GM12878 (cell line): ENCODE results near the gene DNAAF1. TPM values are rescaled to one million over a fixed set of nuclear protein-coding genes. Genes with fewer than 3 reads are reported as not detected.

Experiments
- ATAC-seq: fragments of 200-7000 bp; cut with Tn5 transposase; 3 replicates; pipeline ENCODE4 v1.9.1; 2020; ENCODE audit warnings: mild to moderate bottlenecking, moderate library complexity
- BruUV-seq: library from RNA; stranded (reverse); fragments of 400-500 nt; replicated peaks from 2 replicates; lab custom pipeline; 2021; lab: Mats Ljungman, UMichigan
- CTCF ChIA-PET: fragments of 300-600 bp; sonication (Branson Sonifier 250); formaldehyde crosslinking; extraction: SDS; loops from one replicate; lab custom pipeline; 2021; ENCODE audit warnings: inconsistent platforms; lab: Yijun Ruan, JAX
- POLR2A ChIA-PET: fragments of 350-600 bp; formaldehyde crosslinking; extraction: SDS; loops from one replicate; lab custom pipeline; 2021; ENCODE audit warnings: inconsistent platforms; lab: Charles Lee
- RAD21 ChIA-PET: fragments of 300-600 bp; sonication (Branson Sonifier 250); formaldehyde crosslinking; loops from one replicate; lab custom pipeline; 2023; ENCODE audit warnings: antibody characterized with exemption; ENCODE audit not compliant: unreplicated experiment; lab: Charles Lee
- SMC1A ChIA-PET: fragments of 300-600 bp; sonication (Branson Sonifier 250); formaldehyde crosslinking; loops from one replicate; lab custom pipeline; 2023; ENCODE audit not compliant: unreplicated experiment, uncharacterized antibody; lab: Charles Lee
- DNase-seq: peaks from one replicate; pipeline ENCODE4 v3.0.0-alpha.2; 2011; ENCODE audit warnings: low read depth, low spot score
- FAIRE-seq: peaks from 3 replicates; lab custom pipeline; 2011; peaks lifted over from hg19 to GRCh38; lab: Jason Lieb, UNC
- H2AFZ ChIP-seq: 2 replicates; pipeline ENCODE4 v1.6.0; 2011; ENCODE audit warnings: low read depth, low read length, control low read depth; ENCODE audit not compliant: control insufficient read depth
- H3K27ac ChIP-seq: 2 replicates; pipeline ENCODE4 v1.5.1; 2011; ENCODE audit warnings: control low read depth; ENCODE audit not compliant: control insufficient read depth, insufficient read depth
- H3K27me3 ChIP-seq, 2 experiments: replicated peaks in 1 of 2; 2 replicates each; pipeline versions ENCODE4 v1.6.0 to v1.6.1; 2011; ENCODE audit warnings: low read length in 1 of 2; ENCODE audit not compliant: control insufficient read depth in 2 of 2, insufficient read depth in 2 of 2
- H3K36me3 ChIP-seq, 2 experiments: 2 replicates each; pipeline ENCODE4 v1.5.1; 2011; ENCODE audit warnings: low read length in 1 of 2; ENCODE audit not compliant: control insufficient read depth in 2 of 2, insufficient read depth in 2 of 2
- H3K4me1 ChIP-seq: 2 replicates; pipeline ENCODE4 v1.6.1; 2011; ENCODE audit warnings: mild to moderate bottlenecking, low read length, moderate library complexity, mixed read lengths; ENCODE audit not compliant: control insufficient read depth, insufficient read depth
- H3K4me2 ChIP-seq: 2 replicates; pipeline ENCODE4 v1.6.0; 2011; ENCODE audit warnings: control low read depth; ENCODE audit not compliant: control insufficient read depth, insufficient read depth
- H3K4me3 ChIP-seq: fragments of 200-600 bp; sonication (generic); 2 replicates; pipeline ENCODE4 v1.5.1; 2016
- H3K79me2 ChIP-seq: 2 replicates; pipeline ENCODE4 v1.6.0; 2011; ENCODE audit warnings: low read length; ENCODE audit not compliant: control insufficient read depth, insufficient read depth
- H3K9ac ChIP-seq: 2 replicates; pipeline ENCODE4 v1.8.0; 2011; ENCODE audit warnings: low read length, control low read depth, mixed read lengths; ENCODE audit not compliant: control insufficient read depth, insufficient read depth
- H3K9me3 ChIP-seq: replicated peaks from 3 replicates; pipeline ENCODE4 v1.5.1; 2011; ENCODE audit warnings: mild to moderate bottlenecking, low read length; ENCODE audit not compliant: control insufficient read depth, insufficient read depth
- H4K20me1 ChIP-seq: 2 replicates; pipeline ENCODE4 v1.6.0; 2011; ENCODE audit not compliant: control insufficient read depth, insufficient read depth
- CEBPB ChIP-seq, 2 experiments: fragments of 150-350 bp in 1 of 2; IDR thresholded peaks; 2 replicates each; pipeline ENCODE4 v1.6.1; 2012 to 2014; ENCODE audit warnings: low read depth in 2 of 2, low read length in 2 of 2, borderline replicate concordance in 1 of 2, inconsistent platforms in 1 of 2
- HDAC2 ChIP-seq: fragments of 200-600 bp; sonication (generic); IDR thresholded peaks from 2 replicates; pipeline ENCODE4 v1.6.1; 2017
- IRF5 ChIP-seq: fragments of 450-650 bp; IDR thresholded peaks from 2 replicates; pipeline ENCODE4 v1.6.1; 2017; ENCODE audit warnings: borderline replicate concordance
- SUPT20H ChIP-seq: IDR thresholded peaks from 2 replicates; pipeline ENCODE4 v1.6.1; 2011; ENCODE audit warnings: low read depth, mild to moderate bottlenecking, low read length, moderate library complexity, borderline replicate concordance; ENCODE audit not compliant: control insufficient read depth
- TCF3 ChIP-seq: IDR thresholded peaks from 2 replicates; pipeline ENCODE4 v1.6.1; 2012; ENCODE audit warnings: low read depth, mild to moderate bottlenecking, low read length, borderline replicate concordance; ENCODE audit not compliant: insufficient read depth
- ZNF207 ChIP-seq: fragments of 450-650 bp; IDR thresholded peaks from 2 replicates; pipeline ENCODE4 v1.6.1; 2014; ENCODE audit warnings: antibody characterized with exemption, mild to moderate bottlenecking, borderline replicate concordance
- ZNF384 ChIP-seq: IDR thresholded peaks from 2 replicates; pipeline ENCODE4 v1.6.1; 2012; ENCODE audit warnings: low read depth, mild to moderate bottlenecking, low read length, improper control_type of control experiment, borderline replicate concordance
- WGBS: methylation state at CpG from one replicate; pipeline ENCODE4 v1.1.6; 2016; ENCODE audit warnings: low lambda C conversion rate; ENCODE audit not compliant: insufficient replicate concordance, insufficient coverage; ENCODE audit errors: missing lambda C conversion rate; 5-methylcytosine and 5-hydroxymethylcytosine counted together
- in situ Hi-C: fragments of 300-500 bp; cut with MboI; formaldehyde crosslinking; loops from 9 replicates; pipeline ENCODE4 v1.14.3; 2018; ENCODE audit warnings: mixed read lengths
- intact Hi-C: fragments of 100-400 bp; cut with micrococcal nuclease; formaldehyde crosslinking; loops from one replicate; pipeline ENCODE4 v1.14.2; 2022; ENCODE audit not compliant: unreplicated experiment
- polyA plus RNA-seq, 11 experiments: library from polyadenylated mRNA; depleted of rRNA in 4 of 11; unstranded in 6 of 11; stranded (reverse) in 5 of 11; fragments of >200 nt; fragmentation: Nextera tagmentation in 4 of 11; fragmentation: Illumina TruSeq in 1 of 11; extraction: Ambion mirVana in 4 of 11; extraction: Trizol in 1 of 11; gene quantifications; 1 replicate in 1 of 11; 2 replicates in 10 of 11; pipeline versions ENCODE4 v1.2.1 to v1.2.3, GENCODE V29; 2011 to 2016; ENCODE audit warnings: inconsistent platforms in 2 of 11, missing spikeins in 2 of 11, low read depth in 1 of 11
- total RNA-seq, 4 experiments: library from RNA; depleted of rRNA in 3 of 4; stranded (reverse); fragments of >200 nt in 3 of 4; fragmentation: Illumina TruSeq in 1 of 4; extraction: Trizol in 1 of 4; gene quantifications; 2 replicates each; pipeline versions ENCODE4 v1.2.1 to v1.2.3, GENCODE V29; 2013 to 2021
- TF ChIP-seq, protein P1 (sequence below): IDR thresholded peaks from 2 replicates; pipeline ENCODE4 v1.6.1; 2012; ENCODE audit warnings: low read depth, low read length, improper control_type of control experiment
- TF ChIP-seq, protein P2 (sequence below): fragments of 450-650 bp; IDR thresholded peaks from 2 replicates; pipeline ENCODE4 v1.6.1; 2017; ENCODE audit warnings: mild to moderate bottlenecking, low read depth, inconsistent platforms; ENCODE audit not compliant: poor library complexity, severe bottlenecking

The DNAAF1 gene
- total and polyA plus RNA-seq, 10 of the 15 experiments (the other 5 are each of a cell fraction or from before 2014, with no cell fraction given), result 0.02 to 0.76 (median 0.08) TPM; not detected in 6

DNA sequence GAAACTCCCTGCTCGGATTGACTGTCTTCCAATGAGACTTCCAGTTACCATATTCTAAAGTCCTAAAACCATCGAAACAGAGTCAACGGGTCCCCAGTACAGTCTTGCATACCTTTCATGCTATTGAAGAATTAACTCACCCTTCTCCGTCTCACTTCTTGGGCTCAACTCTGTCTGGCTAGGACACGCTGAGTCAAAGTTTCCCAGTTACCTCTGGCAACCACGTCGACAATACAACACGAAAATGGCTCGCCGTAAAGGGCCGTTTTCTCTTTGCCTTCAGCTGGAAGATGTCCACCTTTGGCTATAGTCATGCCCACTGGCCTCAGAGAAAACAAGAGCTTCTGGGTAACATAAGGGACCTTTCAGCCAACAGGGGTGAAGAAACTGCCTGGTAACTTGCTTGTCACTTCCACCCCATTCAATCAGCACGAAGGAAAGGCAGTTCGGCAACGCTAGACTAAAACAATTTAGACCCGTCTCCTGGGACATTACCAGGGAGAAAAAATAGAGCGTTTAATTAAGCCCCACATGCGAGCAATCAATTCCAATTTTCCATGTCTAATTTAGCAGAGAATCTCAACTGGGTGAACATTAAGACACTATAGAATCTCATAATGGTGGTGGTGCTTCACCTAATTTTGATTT, 73.2 kb downstream of the DNAAF1 start:
- no peaks in the 10 kb centered on the region for H3K4me1 ChIP-seq
- no peak overlapping the region for H2AFZ ChIP-seq
- FAIRE-seq, result no peak
- H3K27me3 ChIP-seq, result no peaks in the 10 kb centered on the region; a peak in 2 of 4 replicates
- no TSS peak for BruUV-seq
- no peak overlapping the region for H3K27ac ChIP-seq
- H4K20me1 ChIP-seq, result no peaks in the 10 kb centered on the region
- SMC1A ChIA-PET, result no interaction called here
- H3K9ac ChIP-seq, result no peak overlapping the region
- TF ChIP-seq ZNF384 (no peak), ZNF207 (no peak), HDAC2 (no peak), CEBPB (IDR thresholded peaks at IDR 0.05; ENCODE audit: borderline replicate concordance in 1 of 2, low read depth in 2 of 2, low read length in 2 of 2) (no peak), IRF5 (no peak), TCF3 (no peak), SUPT20H (no peak)
- TF ChIP-seq, protein P1, sequence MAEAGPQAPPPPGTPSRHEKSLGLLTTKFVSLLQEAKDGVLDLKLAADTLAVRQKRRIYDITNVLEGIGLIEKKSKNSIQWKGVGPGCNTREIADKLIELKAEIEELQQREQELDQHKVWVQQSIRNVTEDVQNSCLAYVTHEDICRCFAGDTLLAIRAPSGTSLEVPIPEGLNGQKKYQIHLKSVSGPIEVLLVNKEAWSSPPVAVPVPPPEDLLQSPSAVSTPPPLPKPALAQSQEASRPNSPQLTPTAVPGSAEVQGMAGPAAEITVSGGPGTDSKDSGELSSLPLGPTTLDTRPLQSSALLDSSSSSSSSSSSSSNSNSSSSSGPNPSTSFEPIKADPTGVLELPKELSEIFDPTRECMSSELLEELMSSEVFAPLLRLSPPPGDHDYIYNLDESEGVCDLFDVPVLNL, result no peak
- TF ChIP-seq, protein P2, sequence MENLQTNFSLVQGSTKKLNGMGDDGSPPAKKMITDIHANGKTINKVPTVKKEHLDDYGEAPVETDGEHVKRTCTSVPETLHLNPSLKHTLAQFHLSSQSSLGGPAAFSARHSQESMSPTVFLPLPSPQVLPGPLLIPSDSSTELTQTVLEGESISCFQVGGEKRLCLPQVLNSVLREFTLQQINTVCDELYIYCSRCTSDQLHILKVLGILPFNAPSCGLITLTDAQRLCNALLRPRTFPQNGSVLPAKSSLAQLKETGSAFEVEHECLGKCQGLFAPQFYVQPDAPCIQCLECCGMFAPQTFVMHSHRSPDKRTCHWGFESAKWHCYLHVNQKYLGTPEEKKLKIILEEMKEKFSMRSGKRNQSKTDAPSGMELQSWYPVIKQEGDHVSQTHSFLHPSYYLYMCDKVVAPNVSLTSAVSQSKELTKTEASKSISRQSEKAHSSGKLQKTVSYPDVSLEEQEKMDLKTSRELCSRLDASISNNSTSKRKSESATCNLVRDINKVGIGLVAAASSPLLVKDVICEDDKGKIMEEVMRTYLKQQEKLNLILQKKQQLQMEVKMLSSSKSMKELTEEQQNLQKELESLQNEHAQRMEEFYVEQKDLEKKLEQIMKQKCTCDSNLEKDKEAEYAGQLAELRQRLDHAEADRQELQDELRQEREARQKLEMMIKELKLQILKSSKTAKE, result no peak
- TF ChIP-seq, all 136 proteins: peak for 0
- no peaks in the 10 kb centered on the region for H3K9me3 ChIP-seq
- H3K36me3 ChIP-seq, result no peaks in the 10 kb centered on the region
- ATAC-seq, result no peak
- POLR2A ChIA-PET, result no interaction called here
- WGBS, result 35% methylated on average over 17 of the region's 17 CpGs
- RAD21 ChIA-PET, result no interaction called here
- H3K4me2 ChIP-seq, result no peak overlapping the region
- no peak overlapping the region for H3K4me3 ChIP-seq
- H3K79me2 ChIP-seq, result no peaks in the 10 kb centered on the region
- in situ Hi-C loops, result no loop called here
- DNase-seq, result no peak
- intact Hi-C loops, result no loop called here
- CTCF ChIA-PET, result no interaction called here
